ENCODE results near the gene PRCP.

Gene PRCP

GRCh38 chr11:82776377-82776776 is 123.9 kb downstream of the PRCP start:
- no peak for DNase-seq

DNA sequence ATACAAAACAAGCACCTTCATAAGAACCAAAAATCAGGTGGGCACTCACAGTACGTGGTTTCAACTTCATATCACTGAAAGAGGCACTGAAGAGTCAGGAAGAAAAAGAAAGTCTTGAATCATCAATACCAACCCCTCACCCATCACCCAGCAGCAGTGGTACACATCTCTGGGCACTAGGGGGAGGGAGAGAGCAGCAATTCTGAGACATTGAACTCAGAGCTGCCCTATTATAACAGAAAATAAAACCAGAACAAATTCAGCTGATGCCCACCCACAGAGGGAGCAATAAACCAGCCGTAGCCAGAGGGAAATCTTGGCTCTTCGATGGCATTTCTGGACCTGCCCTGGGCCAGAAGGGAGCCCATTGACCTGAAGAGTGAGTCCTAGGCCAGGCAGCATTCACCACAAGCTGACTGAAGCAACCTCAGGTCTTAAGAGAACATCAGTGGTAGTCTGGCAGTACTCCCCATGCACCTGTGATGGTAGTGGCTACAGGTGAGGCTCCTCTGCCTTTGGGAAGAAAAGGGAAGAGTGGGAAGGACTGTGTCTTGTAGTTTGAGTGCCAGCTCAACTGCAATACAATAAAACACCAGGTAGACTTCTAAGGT is 124.4 kb downstream of the PRCP start:
- peak; percentile 19 to 77 for DNase-seq

DNA sequence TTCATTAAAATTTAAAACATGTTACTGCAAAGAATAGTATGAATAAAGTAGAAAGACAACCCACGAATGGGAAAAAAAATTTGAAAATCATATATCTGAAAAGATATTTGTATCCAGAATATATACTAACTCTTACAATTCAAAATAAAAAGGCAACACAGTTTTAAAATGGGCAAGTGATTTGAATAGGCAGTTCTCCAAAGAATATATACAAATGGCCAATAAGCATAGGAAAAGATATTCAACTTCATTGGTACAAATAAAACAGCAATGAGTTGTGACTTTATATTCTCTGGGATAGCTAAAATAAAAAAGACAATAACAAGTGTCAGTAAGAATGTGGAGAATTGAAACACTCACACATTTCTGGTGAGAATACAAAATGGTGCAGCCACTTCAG is 125.0 kb downstream of the PRCP start:
- DNase-seq: no peak
